ENCODE measurements around the gene KIF18B. TPM values are rescaled to one million over a fixed set of nuclear protein-coding genes. Genes with fewer than 3 reads are reported as not detected.

The KIF18B gene
- total RNA-seq, 1 donor from 2014 or later, result 87.3 TPM

DNA sequence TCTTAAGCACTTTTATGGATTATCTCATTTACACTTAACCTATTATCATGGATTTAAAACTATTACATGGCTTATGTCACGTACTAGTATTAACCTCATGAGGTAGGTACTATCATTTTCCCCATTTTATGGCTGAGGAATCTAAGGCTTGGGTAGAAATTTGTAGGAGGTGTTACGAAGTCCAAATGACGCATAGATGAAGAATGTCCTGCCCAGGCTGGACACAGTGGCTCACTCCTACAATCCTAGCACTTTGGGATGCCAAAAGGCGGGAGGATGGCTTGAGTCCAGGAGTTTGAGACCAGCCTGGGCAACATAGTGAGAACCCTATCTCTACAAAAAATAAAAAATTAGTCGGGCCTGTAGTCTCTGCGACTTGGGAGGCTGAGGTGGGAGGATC, 25.4 kb upstream of the KIF18B start:
- TF ChIP-seq, protein P1, sequence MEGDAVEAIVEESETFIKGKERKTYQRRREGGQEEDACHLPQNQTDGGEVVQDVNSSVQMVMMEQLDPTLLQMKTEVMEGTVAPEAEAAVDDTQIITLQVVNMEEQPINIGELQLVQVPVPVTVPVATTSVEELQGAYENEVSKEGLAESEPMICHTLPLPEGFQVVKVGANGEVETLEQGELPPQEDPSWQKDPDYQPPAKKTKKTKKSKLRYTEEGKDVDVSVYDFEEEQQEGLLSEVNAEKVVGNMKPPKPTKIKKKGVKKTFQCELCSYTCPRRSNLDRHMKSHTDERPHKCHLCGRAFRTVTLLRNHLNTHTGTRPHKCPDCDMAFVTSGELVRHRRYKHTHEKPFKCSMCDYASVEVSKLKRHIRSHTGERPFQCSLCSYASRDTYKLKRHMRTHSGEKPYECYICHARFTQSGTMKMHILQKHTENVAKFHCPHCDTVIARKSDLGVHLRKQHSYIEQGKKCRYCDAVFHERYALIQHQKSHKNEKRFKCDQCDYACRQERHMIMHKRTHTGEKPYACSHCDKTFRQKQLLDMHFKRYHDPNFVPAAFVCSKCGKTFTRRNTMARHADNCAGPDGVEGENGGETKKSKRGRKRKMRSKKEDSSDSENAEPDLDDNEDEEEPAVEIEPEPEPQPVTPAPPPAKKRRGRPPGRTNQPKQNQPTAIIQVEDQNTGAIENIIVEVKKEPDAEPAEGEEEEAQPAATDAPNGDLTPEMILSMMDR (conservative IDR thresholded peaks at IDR 0.05), result no peak
- Mint-ChIP-seq H3K36me3 (ENCODE audit: low read depth) (no peaks in the 10 kb centered on the region), H3K9me3 (no peaks in the 10 kb centered on the region), H3K27me3 (ENCODE audit: low read depth) (peaks cover 59% of the 10 kb centered on the region), H3K4me1 (peaks cover 15% of the 10 kb centered on the region), H3K27ac (ENCODE audit: unreplicated experiment) (no peak overlapping the region), H3K4me3 (peak overlapping the region; percentile 57)
- DNase-seq (ENCODE audit: low read depth, low spot score), result no peak

DNA sequence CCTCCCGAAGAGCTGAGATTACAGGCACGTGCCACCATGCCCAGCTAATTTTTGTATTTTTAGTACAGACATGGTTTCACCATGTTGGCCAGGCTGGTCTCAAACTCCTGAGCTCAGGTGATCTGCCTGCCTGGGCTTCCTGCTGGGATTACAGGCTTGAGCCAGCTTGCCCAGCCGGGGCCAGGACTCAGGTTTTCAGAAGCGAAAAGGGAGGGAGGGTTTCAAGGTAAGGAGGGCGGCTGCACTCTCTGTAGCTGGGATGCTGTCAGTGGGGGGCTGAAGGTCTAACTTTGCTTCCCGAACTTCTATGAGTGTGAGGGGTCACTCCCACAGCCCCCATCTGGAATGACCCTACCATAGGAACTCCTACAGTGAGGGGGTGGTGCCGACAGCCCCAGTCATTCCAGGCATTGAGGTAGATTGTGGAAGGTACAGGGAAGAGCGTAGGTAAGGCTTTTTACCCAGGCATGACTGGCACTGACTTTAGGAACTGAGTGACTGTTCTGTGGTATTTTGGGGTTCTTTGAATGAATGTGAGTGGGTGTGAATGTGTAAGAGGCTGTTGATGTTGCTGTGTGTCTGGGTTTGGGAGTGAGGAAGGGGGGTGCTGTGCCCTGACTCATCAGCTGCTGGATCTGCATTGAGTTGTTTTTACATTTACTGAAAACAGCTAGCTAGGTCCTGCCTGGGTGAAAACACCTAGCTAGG, 24.4 kb upstream of the KIF18B start:
- TF ChIP-seq, protein P1 (conservative IDR thresholded peaks at IDR 0.05), result no peak
- H3K27me3 Mint-ChIP-seq (ENCODE audit: low read depth), result peaks cover 65% of the 10 kb centered on the region
- H3K27ac Mint-ChIP-seq (ENCODE audit: unreplicated experiment), result no peak overlapping the region
- peak overlapping the region; percentile 57 for H3K4me3 Mint-ChIP-seq
- H3K9me3 Mint-ChIP-seq, result no peaks in the 10 kb centered on the region
- no peaks in the 10 kb centered on the region for H3K36me3 Mint-ChIP-seq (ENCODE audit: low read depth)
- DNase-seq (ENCODE audit: low read depth, low spot score), result no peak
- H3K4me1 Mint-ChIP-seq, result peaks cover 15% of the 10 kb centered on the region

DNA sequence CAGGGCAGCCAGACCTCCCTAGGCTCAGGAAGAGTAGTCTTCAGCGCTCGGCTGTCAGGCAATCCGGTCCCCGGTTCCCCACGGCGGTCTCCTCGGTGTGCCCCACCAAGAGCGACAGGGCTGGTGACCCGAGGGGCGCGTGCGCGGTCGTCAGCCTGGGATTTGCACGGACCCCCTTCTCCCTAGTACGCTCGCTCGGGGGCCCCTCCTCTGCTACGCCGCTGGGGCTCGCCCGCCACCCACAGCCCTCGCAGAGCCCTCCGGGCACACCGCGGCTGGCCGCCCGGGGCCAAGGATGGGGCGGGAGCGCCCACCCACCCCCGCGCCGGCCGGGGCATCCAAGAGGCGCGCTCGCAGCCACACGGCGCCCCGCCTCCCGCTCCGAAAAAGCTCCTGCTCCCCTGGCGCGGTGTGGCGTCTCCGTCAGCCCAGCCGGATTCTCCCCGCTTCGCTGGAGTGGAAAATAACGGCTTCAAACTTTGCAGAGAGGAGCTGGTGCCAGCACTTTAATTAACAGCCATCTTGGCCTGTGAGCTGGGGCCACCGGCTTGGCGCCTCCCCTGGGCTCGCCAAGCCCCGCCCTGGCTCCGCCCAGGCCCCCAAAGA, 22.7 kb upstream of the KIF18B start:
- Mint-ChIP-seq H3K4me3 (peak overlapping the region; percentile 87), H3K27me3 (ENCODE audit: low read depth) (peaks cover 82% of the 10 kb centered on the region), H3K27ac (ENCODE audit: unreplicated experiment) (no peak overlapping the region), H3K9me3 (no peaks in the 10 kb centered on the region), H3K4me1 (peaks cover 20% of the 10 kb centered on the region), H3K36me3 (ENCODE audit: low read depth) (no peaks in the 10 kb centered on the region)
- TF ChIP-seq, protein P1 (conservative IDR thresholded peaks at IDR 0.05), result no peak
- peak; percentile 33 for DNase-seq (ENCODE audit: low read depth, low spot score)

DNA sequence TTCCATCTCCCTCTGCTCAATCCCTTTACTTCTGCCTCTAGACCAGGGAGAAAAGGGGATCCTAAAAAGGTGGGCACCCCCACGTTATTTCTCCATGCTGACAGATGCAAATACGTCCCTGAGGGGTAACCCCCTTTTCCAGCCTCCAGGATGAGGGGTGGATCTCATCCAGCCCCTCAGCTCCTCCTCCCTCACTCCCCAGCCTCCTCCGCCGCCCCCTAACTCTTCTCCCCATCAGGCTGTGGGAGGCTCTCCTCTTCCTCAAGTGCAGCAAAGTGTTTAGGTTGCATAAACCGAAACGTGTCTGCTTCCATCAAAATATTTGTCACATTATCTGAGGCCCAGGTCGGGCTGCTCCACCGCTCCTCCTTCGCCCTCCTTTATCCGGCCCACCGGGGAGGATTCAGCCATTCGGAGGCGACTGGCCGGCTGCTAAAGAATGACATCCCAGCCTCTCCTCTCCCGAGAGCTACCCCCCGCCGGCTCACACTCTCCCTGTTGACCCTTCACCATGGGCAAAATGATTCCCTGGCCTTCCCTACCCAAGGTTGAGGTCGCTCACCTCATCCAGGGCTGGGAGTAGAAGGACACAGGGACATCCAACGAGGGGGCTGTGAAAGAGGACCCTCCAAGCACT, 21.7 kb upstream of the KIF18B start:
- peak overlapping the region; percentile 87 for H3K4me3 Mint-ChIP-seq
- peaks cover 84% of the 10 kb centered on the region for H3K27me3 Mint-ChIP-seq (ENCODE audit: low read depth)
- H3K4me1 Mint-ChIP-seq, result peaks cover 20% of the 10 kb centered on the region
- no peaks in the 10 kb centered on the region for H3K9me3 Mint-ChIP-seq
- H3K36me3 Mint-ChIP-seq (ENCODE audit: low read depth), result no peaks in the 10 kb centered on the region
- TF ChIP-seq, protein P1 (conservative IDR thresholded peaks at IDR 0.05), result no peak
- H3K27ac Mint-ChIP-seq (ENCODE audit: unreplicated experiment), result no peak overlapping the region
- DNase-seq (ENCODE audit: low read depth, low spot score), result no peak

DNA sequence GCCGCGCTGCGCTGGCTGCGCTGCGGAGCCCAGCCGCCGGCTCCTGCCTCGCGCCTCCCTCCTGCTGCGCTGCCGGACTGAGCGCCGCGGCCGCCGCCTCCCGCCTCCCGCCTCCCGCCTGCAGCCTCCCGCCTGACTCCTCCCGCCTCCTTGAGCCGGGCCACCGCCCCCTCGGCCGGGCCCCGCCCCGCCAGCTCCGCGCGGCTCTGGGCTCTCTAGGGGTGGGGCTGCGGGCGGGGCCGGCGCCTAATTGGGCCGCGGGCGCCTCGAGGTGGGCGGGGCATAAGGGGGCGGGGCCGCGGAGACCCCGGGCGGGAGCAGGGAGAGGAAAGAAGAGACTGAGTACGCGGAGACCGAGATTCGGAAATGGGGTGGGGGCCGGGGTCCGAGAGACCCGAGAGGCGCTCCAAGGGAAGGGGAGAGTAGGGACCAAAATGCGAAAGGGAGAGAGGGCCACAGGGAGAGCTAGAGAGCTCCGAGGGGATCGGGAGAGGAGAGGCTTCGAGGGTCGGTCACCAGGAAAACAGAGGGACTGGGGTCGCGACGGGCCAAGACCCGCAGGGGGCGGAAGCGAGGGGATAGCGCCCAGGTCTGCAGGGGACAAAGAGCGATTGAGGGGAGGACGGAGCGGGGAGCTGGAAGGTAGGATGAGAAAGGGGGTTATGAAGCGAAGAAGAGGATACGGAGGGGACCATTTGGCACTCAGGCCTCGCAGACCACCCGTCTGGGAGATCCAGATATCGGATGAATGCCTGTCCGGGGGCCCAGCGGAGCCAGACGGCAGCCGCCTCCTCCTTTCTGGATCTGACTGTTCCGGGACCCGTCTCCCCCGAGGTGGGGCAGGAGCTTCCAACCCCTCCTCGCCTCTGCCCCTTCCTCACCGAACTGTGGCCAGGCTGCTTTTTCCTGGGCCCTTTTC, 20.9 kb upstream of the KIF18B start, which contains the start of gene C1QL1:
C1QL1 (minus strand) TSS at position 79 of the 919 bp plus-strand sequence. CDS start 255 bp downstream, outside the sequence.
- H3K4me3 Mint-ChIP-seq, result peak within 1 kb of the TSS; percentile 87
- no peaks in the 10 kb centered on the region for H3K36me3 Mint-ChIP-seq (ENCODE audit: low read depth)
- peaks cover 20% of the 10 kb centered on the region for H3K4me1 Mint-ChIP-seq
- H3K27me3 Mint-ChIP-seq (ENCODE audit: low read depth), result peaks cover 86% of the 10 kb centered on the region
- peak; percentile 85 for DNase-seq (ENCODE audit: low read depth, low spot score)
- H3K9me3 Mint-ChIP-seq, result no peaks in the 10 kb centered on the region
- peak within 1 kb of the TSS; percentile 83 for H3K27ac Mint-ChIP-seq (ENCODE audit: unreplicated experiment)
- TF ChIP-seq, protein P1 (conservative IDR thresholded peaks at IDR 0.05), result peak; percentile 53
